GM12872 (cell line): Measurements from ENCODE around the gene FOXL1.

Experiments
- TF ChIP-seq, protein P1 (sequence below): IDR thresholded peaks from 3 replicates; pipeline ENCODE4 v1.5.1; 2011; ENCODE audit warnings: low read depth, mild to moderate bottlenecking, low read length, moderate library complexity; ENCODE audit not compliant: insufficient read depth

The FOXL1 gene

DNA sequence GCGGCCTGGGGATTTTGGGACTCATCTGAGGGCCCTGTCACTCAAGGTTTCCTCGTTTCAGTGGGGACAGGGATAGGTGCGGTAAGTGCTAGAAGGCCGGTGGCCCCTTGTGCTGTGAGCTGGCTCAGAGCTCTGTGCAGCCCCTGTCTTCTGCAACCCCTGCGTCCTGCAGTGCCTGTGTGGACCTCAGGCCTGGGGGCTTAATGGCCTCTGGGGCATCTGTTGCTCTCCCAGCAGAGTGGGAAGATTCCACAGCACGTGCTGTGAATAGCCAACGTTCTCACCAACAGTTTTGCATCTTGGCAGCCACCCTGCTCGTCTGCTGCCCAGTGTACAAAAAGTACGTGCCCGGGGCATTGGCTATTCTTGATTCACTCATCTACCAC lies 6.8 kb upstream of the FOXL1 start:
- TF ChIP-seq, protein P1, sequence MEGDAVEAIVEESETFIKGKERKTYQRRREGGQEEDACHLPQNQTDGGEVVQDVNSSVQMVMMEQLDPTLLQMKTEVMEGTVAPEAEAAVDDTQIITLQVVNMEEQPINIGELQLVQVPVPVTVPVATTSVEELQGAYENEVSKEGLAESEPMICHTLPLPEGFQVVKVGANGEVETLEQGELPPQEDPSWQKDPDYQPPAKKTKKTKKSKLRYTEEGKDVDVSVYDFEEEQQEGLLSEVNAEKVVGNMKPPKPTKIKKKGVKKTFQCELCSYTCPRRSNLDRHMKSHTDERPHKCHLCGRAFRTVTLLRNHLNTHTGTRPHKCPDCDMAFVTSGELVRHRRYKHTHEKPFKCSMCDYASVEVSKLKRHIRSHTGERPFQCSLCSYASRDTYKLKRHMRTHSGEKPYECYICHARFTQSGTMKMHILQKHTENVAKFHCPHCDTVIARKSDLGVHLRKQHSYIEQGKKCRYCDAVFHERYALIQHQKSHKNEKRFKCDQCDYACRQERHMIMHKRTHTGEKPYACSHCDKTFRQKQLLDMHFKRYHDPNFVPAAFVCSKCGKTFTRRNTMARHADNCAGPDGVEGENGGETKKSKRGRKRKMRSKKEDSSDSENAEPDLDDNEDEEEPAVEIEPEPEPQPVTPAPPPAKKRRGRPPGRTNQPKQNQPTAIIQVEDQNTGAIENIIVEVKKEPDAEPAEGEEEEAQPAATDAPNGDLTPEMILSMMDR, result no peak

DNA sequence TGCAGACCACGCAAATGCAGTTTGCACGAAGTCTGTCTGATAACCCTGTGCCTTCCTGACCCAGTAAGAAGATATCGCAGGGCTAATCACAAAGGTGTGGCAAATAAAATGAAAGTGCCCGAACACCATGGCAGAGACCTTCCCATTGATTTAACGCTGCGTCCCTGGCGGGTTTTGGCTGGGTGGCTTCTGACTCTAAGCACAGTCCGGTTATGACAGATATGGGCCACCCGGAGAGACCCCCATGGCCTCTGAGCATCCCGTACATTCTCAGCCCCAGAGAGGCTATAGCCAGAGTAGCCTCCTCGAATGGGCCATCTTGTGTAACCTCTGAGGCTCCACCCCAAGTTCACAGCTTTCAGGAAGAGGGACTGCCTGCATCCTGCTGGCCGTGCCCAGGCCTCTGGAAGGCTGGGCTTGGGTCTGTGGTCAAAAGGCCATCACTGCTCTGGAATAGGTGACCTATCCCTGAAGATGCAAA lies 6.3 kb upstream of the FOXL1 start:
- TF ChIP-seq, protein P1, result no peak

DNA sequence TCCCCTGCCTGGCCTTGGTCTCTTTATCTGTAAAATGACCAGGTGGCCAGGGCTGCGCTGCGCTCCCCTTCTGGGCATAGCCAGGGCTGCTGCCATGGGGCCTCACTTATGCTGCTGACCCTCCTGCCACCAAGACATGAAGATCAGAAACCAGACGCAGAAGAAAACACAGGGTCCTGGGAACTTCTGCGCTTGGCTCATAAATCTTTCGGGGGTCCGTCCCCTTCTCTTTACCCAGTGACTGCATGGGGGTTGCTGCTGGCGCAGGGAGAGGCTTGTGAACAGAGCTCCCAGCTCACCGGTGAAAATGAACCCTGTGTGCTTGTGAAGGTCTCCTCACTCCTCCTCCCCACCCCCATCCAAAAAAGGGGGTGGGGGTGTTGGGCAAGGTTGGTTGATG lies 5.7 kb upstream of the FOXL1 start:
- TF ChIP-seq, protein P1, result no peak

DNA sequence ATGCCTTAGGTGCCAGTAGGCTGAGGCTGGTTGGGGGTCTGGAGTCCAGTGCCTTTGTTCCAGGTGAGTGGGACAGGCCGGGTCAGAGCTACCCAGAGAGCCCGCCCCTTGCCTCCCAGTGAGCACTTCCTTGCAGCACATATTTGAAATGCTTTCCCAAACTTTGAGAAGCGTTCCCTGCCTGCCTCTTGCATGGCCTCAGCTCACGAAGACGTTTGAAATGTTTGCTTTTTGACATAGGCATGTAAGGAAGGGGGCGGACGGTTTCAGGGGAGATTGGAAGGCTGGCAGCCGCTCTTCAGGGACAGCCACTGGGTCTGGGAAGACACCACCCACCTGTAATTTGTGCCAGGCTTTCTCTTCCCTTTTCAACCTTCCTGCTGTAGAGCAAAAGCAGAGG lies 5.1 kb upstream of the FOXL1 start:
- TF ChIP-seq, protein P1, result no peak

DNA sequence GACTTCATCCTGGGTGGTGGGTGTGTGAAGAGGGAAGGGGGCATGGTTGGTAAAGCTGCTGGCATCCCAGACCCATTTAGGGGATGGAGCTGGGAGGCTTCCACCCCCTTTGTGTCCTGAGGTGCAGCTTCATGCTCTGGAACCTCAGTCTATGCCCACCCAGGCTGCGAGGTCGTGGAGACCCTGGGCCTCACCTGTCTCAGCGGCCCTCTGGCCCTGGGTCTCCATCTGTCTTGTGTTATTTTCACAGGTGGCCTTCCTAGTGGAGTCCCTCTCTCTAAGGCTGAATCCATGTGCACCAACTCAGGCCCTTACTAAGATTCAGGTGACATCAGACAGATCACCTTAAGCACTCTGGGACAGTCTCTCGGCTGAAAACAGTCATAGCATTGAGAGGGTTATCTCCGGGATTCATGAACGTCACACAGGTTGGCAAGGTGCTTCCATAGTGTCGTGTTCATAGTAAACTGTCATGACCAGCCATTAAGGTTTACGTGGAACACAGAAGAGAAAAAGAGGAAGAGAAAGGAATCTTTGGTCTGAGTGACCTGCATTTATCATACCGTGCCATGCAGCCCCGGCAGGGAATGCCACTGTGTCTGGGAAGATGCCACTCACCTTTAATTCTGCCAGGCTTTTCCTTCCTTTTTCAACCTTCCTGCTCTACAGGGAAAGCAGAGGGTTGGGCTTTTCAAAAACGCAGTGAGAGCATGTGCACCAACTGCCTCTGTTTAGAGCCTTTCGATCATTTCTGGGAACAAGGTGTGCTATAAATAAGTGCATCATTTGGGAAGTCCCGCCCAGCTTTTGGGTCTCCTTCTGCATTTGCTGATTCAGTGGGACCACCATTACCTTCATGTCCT lies 4.5 kb upstream of the FOXL1 start:
- TF ChIP-seq, protein P1, result no peak

DNA sequence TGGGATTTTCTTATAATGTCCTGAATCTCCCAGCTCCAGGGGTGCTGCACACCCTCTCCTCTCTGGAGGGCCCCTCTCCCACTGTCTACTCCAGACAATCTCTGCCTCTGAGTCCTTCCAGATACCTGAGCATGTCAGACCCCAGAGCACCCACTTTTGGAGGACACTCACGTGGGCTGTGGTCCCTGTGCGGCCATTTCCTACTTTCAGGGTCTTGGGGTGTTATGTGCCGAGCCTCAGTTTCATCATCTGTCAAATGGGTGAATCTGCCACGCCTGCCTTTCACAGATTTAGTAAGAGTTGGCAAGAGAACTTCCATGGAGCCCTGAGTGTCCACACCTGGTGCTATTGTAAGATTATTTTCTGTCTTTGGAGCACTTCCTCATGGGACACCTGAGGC lies 3.7 kb upstream of the FOXL1 start:
- TF ChIP-seq, protein P1, result no peak

DNA sequence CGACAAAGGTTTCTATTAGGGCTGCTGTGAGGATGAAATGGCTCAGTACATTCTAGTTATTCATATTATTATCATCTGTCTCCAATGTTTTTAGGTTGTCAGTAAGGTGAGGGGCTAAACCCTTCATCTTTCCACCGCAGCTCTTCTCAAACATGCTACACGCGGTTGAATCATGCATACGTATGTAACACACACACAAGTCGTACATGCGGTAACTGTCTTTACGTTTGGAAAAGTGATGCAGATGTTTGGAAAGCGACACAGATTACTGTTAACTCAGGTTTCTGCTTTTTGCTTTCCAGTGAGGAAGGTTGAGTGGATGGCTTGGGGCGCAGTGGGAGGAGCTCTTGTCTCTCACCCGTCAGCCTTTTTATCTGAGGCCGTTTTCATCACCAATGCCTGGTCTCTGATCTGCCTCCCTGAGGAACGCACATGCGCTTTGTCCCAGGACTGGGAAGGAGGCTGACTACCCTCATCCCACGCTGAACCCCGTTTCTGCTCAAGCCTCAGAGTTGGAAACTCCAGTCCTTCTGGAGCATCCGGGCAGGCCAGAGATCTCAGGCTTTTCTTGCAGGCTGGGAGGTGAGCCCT lies 3.2 kb upstream of the FOXL1 start:
- TF ChIP-seq, protein P1, result no peak
